Measurements from ENCODE around the gene FHIT.

FHIT gene

DNA sequence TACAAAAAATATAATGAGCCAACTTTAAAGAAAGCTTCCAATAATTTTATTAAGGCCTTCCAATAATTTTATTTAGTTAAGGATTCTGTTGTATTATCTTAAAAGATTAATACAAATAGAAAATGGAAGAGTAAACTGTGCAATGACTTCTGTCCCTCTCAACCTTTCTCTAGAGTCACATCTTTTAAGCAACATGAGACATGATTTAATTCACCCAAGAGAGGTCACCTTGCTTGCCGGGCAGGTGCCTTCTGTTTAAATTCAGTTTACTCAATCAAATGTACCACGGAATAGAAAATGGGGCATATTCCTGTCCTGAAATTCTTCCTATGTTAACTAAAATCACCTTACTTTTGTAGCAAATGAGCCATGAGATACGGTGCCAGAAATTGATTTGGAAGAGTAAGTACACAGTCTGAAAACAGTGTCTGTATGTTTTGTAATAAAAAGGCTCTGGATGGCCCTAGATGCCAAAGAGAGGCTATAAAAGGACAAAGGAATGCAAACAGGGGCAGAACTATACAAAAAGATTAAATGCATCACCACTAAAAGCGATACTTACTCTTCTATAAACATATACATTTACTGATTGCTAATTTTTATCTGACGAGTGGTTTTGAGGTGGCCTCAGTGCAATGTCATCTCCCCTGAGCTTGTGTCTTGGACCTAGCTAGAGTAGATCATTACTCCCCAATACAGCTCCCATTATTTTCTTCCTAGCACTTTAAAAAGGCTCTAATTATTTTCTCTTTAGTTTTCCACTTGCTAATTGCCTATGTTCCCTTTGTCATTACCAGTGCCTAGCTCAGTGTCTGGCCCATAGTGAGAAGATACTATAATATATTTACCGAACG lies 134.0 kb downstream of the FHIT start:
- no peaks in the 10 kb centered on the region for H3K9me2 ChIP-seq (replicated peaks; ENCODE audit: control insufficient read depth, low read length)
- H3F3A ChIP-seq (ENCODE audit: control insufficient read depth, insufficient read depth): no peaks in the 10 kb centered on the region
- H3K27me3 ChIP-seq (ENCODE audit: control insufficient read depth, low read length): no peaks in the 10 kb centered on the region
- no peaks in the 10 kb centered on the region for H4K20me1 ChIP-seq (ENCODE audit: control insufficient read depth, insufficient read depth, low read depth, low read length)
- H3K4me1 ChIP-seq (ENCODE audit: control insufficient read depth, low read length): no peaks in the 10 kb centered on the region
- no peak for TF ChIP-seq EZH2phosphoT487 (IDR thresholded peaks at IDR 0.05; ENCODE audit: borderline replicate concordance, low read length)
- TF ChIP-seq, protein P1, sequence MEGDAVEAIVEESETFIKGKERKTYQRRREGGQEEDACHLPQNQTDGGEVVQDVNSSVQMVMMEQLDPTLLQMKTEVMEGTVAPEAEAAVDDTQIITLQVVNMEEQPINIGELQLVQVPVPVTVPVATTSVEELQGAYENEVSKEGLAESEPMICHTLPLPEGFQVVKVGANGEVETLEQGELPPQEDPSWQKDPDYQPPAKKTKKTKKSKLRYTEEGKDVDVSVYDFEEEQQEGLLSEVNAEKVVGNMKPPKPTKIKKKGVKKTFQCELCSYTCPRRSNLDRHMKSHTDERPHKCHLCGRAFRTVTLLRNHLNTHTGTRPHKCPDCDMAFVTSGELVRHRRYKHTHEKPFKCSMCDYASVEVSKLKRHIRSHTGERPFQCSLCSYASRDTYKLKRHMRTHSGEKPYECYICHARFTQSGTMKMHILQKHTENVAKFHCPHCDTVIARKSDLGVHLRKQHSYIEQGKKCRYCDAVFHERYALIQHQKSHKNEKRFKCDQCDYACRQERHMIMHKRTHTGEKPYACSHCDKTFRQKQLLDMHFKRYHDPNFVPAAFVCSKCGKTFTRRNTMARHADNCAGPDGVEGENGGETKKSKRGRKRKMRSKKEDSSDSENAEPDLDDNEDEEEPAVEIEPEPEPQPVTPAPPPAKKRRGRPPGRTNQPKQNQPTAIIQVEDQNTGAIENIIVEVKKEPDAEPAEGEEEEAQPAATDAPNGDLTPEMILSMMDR (IDR thresholded peaks at IDR 0.05; ENCODE audit: low read depth, low read length, poor library complexity, severe bottlenecking): no peak
- H3K79me2 ChIP-seq (ENCODE audit: control insufficient read depth, low read length): no peaks in the 10 kb centered on the region
- no peaks in the 10 kb centered on the region for H3K36me3 ChIP-seq (ENCODE audit: control insufficient read depth, low read length)
- H3K27ac ChIP-seq (ENCODE audit: low read depth, low read length): no peak overlapping the region
- no peak overlapping the region for H3K4me3 ChIP-seq (ENCODE audit: low read length)
- no peak overlapping the region for H3K4me2 ChIP-seq (ENCODE audit: low read length)
- H3K9me3 ChIP-seq (ENCODE audit: control insufficient read depth, insufficient read depth, low read length): no peaks in the 10 kb centered on the region

DNA sequence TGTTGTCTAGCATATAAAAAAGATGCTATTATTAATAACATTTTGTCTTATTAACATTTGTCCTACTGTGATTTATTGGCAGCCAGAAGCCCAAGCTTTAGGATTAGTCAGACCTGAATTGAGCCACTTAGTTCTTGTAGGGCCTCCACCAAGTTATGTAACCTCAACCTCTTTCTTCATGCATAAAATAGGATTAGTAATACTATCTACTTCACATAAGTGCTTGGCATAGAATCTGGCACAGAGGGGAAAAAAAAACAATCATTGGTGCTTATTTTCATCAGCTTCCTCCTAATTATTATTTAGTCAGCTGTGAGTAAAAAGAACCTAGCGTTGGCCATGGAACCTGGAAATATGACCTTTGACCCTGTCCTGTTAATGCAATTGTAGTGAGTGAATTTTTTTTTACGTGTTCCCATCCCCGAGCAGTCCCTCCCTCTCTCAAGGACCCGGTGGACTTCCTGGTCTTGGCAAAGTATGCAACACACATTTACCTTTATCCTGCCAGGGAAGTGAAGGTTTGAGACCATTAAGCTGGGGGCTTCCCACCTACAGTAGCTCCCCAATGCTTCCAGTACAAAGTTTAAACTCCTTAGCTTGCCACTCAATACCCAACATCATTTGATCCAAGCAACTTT lies 136.8 kb downstream of the FHIT start:
- no peaks in the 10 kb centered on the region for H3K4me1 ChIP-seq (ENCODE audit: control insufficient read depth, low read length)
- no peak overlapping the region for H3K4me3 ChIP-seq (ENCODE audit: low read length)
- H3K9me2 ChIP-seq (replicated peaks; ENCODE audit: control insufficient read depth, low read length): no peaks in the 10 kb centered on the region
- TF ChIP-seq, protein P1 (IDR thresholded peaks at IDR 0.05; ENCODE audit: low read depth, low read length, poor library complexity, severe bottlenecking): no peak
- TF ChIP-seq EZH2phosphoT487 (IDR thresholded peaks at IDR 0.05; ENCODE audit: borderline replicate concordance, low read length): no peak
- no peaks in the 10 kb centered on the region for H3K9me3 ChIP-seq (ENCODE audit: control insufficient read depth, insufficient read depth, low read length)
- H3K27ac ChIP-seq (ENCODE audit: low read depth, low read length): no peak overlapping the region
- no peaks in the 10 kb centered on the region for H3K36me3 ChIP-seq (ENCODE audit: control insufficient read depth, low read length)
- H3K4me2 ChIP-seq (ENCODE audit: low read length): no peak overlapping the region
- no peaks in the 10 kb centered on the region for H3K27me3 ChIP-seq (ENCODE audit: control insufficient read depth, low read length)
- no peaks in the 10 kb centered on the region for H4K20me1 ChIP-seq (ENCODE audit: control insufficient read depth, insufficient read depth, low read depth, low read length)
- no peaks in the 10 kb centered on the region for H3F3A ChIP-seq (ENCODE audit: control insufficient read depth, insufficient read depth)
- no peaks in the 10 kb centered on the region for H3K79me2 ChIP-seq (ENCODE audit: control insufficient read depth, low read length)

DNA sequence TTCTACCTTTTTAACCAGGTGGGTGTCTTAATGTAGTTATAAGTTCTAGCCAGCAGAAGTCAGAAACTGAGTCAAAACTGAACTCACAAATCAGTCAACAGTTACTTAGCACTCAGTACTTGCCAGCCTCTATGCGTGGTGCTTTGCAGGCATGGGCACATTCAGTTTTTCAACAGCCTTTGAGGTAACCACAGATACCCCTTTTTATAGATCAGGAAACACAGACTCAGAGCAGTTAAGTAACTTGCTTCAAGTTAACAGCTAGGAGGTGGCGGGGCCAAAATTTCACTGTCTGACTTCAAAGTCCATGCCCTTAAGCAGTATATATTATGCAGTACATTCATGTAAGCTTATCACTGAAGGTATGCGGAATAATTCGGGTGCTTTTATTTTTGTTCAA lies 139.4 kb downstream of the FHIT start:
- H3K4me2 ChIP-seq (ENCODE audit: low read length): no peak overlapping the region
- no peaks in the 10 kb centered on the region for H3K9me3 ChIP-seq (ENCODE audit: control insufficient read depth, insufficient read depth, low read length)
- H3K9me2 ChIP-seq (replicated peaks; ENCODE audit: control insufficient read depth, low read length): no peaks in the 10 kb centered on the region
- TF ChIP-seq, protein P1 (IDR thresholded peaks at IDR 0.05; ENCODE audit: low read depth, low read length, poor library complexity, severe bottlenecking): no peak
- no peak for TF ChIP-seq EZH2phosphoT487 (IDR thresholded peaks at IDR 0.05; ENCODE audit: borderline replicate concordance, low read length)
- H3K4me3 ChIP-seq (ENCODE audit: low read length): no peak overlapping the region
- H4K20me1 ChIP-seq (ENCODE audit: control insufficient read depth, insufficient read depth, low read depth, low read length): no peaks in the 10 kb centered on the region
- H3K79me2 ChIP-seq (ENCODE audit: control insufficient read depth, low read length): no peaks in the 10 kb centered on the region
- H3F3A ChIP-seq (ENCODE audit: control insufficient read depth, insufficient read depth): no peaks in the 10 kb centered on the region
- H3K27me3 ChIP-seq (ENCODE audit: control insufficient read depth, low read length): no peaks in the 10 kb centered on the region
- H3K4me1 ChIP-seq (ENCODE audit: control insufficient read depth, low read length): no peaks in the 10 kb centered on the region
- H3K27ac ChIP-seq (ENCODE audit: low read depth, low read length): no peak overlapping the region
- H3K36me3 ChIP-seq (ENCODE audit: control insufficient read depth, low read length): no peaks in the 10 kb centered on the region
